PFSK-1 (cell line): Measurements from ENCODE around the gene KMT2C.

Source experiments
- POLR2AphosphoS5 ChIP-seq: IDR thresholded peaks from 2 replicates; pipeline ENCODE4 v1.6.1; 2012; ENCODE audit warnings: low read depth, mild to moderate bottlenecking, control low read depth, low read length, moderate library complexity
- SIN3A ChIP-seq: IDR thresholded peaks from 2 replicates; pipeline ENCODE4 v1.6.1; 2012; ENCODE audit warnings: mild to moderate bottlenecking, low read length, moderate library complexity, borderline replicate concordance; ENCODE audit not compliant: insufficient read depth

- TF ChIP-seq POLR2AphosphoS5, result no peak
- no peak for TF ChIP-seq SIN3A
Measured at GRCh38 chr7:152365982-152366603, 69.7 kb downstream of the KMT2C start.
